Measurements from ENCODE around the gene RFX2.

DNA sequence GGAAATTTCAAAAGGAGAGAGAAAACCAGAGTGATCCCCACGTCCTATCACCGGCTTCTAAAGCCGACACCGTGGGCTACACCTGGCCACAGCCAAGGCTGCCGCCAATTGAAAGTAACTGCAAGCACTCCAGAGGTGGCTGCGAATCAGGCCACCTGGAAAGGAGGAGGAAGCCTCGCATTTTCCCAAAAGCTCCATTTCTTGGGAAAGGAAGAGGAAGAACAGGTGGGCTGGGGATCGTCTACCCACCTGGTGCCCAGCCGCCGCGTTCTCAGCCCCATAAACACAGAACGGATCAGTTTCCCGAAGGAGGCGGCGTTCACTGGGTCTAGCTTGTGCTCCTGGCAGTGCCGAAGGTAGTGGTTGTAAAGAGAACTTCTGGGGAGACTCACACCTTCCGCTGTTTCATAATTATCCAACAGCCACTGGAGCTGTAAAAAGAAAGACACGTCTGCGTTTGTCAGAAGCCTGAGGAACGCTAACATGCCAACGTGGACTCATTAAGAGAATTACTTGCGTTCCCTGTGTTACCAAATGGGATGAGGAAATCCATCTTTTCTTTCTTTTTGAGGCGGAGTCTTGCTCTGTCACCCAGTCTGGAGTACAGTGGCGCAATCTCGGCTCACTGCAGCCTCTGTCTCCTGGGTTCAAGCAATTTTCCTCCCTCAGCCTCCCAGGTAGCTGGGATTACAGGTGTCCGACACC is 94.3 kb downstream of the RFX2 start:
- TF ChIP-seq, protein P1, sequence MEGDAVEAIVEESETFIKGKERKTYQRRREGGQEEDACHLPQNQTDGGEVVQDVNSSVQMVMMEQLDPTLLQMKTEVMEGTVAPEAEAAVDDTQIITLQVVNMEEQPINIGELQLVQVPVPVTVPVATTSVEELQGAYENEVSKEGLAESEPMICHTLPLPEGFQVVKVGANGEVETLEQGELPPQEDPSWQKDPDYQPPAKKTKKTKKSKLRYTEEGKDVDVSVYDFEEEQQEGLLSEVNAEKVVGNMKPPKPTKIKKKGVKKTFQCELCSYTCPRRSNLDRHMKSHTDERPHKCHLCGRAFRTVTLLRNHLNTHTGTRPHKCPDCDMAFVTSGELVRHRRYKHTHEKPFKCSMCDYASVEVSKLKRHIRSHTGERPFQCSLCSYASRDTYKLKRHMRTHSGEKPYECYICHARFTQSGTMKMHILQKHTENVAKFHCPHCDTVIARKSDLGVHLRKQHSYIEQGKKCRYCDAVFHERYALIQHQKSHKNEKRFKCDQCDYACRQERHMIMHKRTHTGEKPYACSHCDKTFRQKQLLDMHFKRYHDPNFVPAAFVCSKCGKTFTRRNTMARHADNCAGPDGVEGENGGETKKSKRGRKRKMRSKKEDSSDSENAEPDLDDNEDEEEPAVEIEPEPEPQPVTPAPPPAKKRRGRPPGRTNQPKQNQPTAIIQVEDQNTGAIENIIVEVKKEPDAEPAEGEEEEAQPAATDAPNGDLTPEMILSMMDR (conservative IDR thresholded peaks at IDR 0.05; ENCODE audit: low read length), result no peak
- TF ChIP-seq EZH2phosphoT487 (IDR thresholded peaks at IDR 0.05; ENCODE audit: borderline replicate concordance), result no peak

Measured in Loucy (cell line).